Stimulated activated CD4-positive, alpha-beta T cell treated with anti-CD3 and anti-CD28 coated beads, Interleukin-12 subunit alpha, Interleukin-12 subunit beta, amount 100 ng/mL, for 4 hours (primary cell): ENCODE measurements around the gene ADAMTS3.
"Not testable (repeated sequence)": the region's sequence is repeated elsewhere in the genome, so short reads cannot be mapped to it uniquely, and the experiment has no call there.

ENCODE experiments used
- DNase-seq: peaks from one replicate; pipeline ENCODE4 v3.0.0-alpha.2; 2020

ADAMTS3 gene

DNA sequence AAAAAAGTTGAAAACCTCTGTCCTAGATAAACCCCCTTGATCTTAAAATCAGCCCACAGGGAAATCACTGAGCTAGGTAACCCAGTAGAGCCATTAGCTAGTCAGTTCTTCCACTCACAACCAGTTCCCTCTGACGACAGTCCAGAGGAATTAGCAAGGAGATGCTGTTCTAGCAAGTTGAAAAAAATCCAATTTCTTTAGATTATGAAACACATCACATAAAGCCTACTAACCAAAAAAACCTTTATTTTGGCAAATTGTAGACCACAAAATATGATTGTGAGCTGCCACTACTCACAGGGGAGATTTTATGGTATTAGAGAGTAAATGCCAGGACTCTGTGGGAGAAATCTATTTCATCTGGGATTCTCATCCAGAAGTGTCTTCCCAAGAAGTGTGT is 22.6 kb downstream of the ADAMTS3 start:
- DNase-seq = no peak

DNA sequence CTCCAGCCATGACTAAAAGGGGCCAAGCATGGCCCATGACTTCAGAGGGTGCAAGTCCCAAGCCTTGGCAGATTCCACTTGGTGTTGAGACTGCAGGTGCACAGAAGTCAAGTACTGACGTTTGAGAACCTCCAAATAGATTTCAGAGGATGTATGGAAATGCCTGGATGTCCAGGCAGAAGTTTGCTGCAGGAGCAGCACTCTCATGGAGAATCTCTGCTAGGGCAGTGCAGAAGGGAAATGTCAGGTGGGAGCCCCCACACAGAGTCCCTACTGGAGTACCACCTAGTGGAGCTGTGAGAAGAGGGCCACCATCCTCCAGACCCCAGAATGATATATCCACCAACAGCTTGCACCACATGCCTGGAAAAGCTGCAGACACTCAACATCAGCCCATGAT is 28.3 kb downstream of the ADAMTS3 start:
- DNase-seq = not testable (repeated sequence)

DNA sequence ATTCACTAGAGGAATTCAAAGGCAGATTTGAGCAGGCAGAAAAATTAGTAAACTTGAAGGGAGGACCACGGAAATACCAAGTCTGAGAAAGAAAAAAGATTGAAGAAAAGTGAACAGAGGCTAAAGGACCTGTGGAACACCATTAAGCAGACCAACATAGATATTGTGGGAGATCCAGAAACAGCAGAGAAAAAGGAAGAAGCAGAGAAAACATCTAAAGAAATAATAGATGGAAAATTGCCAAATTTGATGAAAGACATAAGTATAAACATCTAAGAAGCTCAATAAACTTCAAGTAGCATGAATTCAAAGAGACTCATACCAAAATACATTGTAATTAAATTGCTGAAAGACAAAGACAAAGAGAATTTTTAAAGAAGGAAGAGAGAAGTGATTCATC is 31.0 kb downstream of the ADAMTS3 start:
- DNase-seq = no peak

DNA sequence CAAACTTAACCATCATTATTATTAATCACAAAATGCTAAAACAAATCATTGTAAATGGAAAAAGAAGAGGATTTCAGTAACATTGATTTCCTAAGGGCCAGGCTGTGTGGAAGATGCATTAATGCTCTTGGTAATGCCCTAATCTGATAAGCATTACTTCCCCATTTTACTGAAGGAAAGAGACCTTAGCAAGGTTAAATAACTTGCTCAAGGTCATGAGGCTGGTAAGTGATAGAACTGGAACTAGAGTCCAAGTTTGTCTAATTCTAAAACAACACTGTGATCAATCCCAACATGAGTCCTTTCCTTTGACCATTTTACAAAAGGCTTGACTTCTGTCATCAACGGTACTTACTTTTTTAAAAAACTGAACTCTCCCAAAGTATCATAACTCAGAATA is 32.6 kb downstream of the ADAMTS3 start:
- DNase-seq = no peak

DNA sequence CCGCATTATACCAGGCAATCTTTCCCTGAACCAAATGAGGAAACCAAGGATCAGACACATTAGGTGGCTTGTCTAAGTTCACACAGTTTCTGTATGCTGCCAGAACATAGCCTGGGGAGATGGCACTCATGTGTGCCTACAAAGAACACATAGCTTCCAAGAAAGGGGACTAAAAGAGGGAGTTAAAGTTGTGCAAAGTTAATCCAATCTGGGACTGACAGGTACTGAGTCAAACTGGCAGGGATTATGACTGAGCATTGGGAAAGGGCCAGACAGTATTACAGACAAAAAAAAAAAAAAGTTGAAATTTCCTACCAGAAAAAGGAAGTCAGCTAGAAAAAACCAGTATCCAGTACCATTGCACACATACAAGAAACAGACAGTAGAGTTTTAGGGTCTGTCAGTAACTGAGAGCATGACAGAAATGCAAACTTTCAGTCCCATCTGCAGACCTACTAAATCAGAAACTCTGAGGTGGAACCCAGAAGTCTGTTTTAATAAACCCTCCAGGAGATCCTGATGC is 37.2 kb downstream of the ADAMTS3 start:
- no peak for DNase-seq

DNA sequence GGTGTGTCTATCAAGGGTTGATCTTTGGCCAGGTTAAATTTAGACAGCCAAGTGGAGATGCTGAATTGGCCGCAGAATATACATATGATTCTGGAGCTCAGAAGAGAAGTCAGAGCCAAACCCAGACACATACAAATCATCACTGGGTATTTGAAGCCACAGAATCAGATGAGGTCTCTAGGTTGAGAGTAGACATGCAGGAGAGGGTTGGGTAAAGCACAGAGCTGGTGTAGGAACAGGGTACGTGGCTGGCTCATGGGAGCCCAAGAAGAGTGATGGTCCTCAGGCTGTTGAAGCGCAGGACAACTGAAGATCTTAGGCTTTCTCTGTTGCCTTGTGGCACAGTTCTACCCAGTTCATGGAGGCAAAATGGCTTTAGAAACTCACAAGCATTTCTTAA is 37.7 kb downstream of the ADAMTS3 start:
- DNase-seq = no peak

DNA sequence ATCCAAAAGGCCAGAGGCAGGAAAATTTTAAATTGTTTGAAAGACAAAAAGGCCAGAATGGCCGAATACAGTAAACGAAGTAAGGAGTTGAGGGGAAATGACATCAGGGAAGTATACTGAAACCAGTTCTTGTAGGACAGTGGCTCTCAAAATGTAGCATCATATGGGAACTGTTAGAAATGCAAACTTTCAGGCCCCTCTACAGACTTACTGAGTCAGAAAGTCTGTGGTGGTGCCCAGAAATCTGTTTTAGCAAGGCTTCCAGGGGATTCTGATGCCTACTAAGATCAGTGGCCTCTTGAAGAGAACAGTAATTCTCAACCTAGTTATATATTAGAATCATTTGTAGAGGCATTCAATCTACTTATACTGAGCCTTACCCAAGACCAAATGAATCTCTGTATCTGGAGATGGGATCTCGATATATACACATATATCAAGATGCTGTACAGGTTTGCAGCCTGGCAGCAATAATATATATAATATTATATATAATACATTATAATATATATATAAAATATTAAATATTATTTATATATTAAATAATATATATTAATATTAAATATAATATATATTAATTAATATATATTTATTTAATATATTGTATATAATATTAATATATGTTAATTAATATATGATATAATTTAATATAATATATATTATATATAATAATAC is 39.7 kb downstream of the ADAMTS3 start:
- no peak for DNase-seq

DNA sequence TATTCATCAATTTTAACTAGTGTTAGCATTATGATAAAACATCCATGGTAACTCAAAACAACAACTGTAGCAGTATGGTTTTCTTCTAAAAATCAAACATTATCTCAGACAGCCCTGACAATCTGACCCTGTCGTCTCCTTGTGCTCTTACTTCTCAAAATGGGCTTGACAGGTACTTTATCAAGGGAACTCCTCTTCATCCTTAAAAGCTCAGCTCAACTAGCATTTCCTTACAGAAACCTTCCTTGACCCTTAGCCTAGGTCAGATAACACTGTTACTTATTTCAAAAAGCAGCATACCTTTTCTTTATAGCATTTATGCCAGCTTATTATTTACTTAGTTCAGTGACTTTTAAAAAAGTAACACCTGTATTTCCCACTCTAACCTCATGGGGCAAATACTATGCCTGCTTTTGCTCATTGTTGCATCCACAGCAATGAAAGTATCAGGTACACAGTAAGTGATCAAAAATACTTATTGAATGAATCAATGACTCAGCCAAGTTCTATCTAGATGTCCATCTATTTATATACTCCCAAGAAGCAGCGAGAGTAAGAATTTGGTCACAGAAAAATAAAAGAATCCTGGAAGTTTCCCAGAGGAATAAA is 41.9 kb downstream of the ADAMTS3 start:
- DNase-seq = no peak

DNA sequence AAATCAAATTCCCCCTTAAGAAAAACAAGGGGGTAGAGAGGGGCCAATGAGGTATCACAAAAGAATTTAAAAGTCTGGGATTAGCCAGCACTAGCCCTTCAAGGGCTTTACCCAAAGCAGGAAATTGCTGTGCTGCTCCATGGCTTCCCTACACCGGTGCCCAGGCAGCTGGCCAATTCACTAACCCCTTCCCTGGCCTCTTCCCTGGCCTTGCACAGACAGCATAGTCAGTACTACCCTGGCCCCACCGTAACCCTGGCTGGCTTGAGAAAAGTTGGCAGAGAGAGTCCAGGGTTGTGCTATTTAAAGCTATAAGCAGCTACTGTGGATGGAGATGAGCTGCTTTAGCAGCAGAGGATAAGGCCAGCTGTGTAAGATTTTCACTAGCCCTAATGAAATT is 43.1 kb downstream of the ADAMTS3 start:
- no peak for DNase-seq

DNA sequence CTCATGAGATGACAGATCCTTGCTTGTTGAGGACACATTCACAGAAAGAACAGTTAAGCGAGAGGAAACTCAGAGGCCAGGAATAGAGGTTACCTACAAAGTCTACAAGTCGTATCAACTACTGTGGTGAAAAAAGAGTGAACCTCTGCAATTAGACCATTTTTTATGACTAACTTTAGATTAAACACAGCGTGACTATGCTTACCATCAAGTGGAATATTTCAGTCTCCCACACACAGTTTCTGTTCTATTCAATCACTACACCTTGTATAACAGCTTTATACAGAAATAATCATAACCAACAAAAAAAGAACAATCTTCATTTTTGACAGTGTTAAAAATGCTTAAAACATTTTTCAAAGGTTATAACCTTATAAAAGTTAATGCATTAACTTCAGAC is 46.6 kb downstream of the ADAMTS3 start:
- DNase-seq = no peak

DNA sequence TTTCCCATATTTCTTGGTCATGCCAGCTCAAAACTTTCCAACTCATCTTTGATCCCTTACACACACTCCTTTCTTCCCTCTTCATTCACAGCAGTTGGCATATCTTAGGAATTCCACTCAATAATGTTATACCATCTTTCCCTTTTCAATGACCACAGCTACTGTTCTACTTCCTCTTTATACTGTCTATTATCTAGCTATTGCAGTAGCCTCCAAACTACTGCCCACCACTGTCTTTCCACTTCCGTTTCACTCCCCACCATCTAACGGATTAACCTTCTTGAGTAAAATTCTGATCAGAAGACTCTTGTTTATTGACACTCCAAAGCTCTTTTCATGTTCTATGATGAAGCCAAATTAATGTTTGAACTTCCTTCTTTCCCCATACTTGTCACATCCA is 55.8 kb downstream of the ADAMTS3 start:
- DNase-seq = no peak

DNA sequence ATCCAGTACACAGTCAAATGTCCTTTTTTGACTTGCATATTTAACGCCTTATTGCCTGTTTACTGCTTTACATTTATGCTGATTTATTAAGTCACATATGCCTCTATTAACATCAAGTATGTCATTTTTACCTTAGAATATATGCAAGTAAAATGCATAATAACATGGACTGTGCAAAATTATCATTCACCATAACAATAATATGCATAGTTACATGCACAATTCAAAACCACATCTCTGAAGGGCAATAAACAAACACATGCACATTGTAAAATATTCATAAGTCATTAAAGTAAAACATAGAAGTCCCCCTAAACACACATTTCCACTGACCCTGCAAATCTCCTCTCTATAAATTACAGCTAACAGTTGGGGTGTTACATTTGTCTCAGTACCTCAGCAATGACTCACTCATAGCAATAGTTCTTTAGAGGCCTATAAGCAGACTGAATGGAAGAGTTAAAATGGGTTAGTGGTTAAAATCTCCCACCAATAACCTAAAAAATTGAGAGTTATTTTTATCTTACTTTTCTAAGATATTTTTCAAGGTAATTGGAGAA is 61.1 kb downstream of the ADAMTS3 start:
- DNase-seq = no peak

DNA sequence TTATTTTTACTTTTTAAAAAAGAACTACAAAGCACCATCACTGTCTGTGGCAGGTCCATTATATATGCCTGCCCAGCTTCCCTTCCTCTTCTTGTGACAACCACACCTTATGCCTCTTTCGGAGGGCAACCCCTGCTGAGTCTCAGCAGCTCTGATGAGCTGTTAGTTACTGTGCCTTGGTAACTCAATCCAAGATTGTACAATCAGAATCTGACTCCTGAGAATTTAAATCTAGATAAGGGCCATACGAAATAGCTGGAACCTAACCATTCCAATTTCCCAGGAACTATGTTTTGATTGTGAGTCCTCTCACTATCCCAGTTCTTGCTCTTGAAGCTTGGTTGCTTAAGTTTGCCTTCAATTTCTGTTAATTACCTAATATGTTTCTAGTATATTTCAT is 61.9 kb downstream of the ADAMTS3 start:
- DNase-seq = no peak

DNA sequence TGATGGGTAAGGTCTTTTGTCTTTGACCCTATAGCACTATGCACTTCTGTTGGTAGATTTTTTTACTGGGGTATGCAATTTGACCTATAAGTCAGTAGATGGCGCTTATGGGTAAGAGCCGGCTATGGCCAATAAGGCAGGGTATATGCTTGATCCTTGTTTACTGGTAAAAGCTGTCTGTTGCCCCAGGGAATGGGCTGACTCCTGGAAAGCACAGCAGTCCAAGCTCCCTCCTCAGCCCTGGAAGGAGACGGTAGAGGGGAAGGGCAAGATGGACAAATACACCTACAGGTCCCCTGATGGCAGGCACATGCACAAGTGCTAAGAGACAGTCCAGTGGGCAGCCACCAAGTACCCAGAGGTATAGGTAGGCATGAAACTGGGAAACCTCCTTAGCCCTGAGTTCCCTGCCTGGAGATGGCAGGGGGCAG is 63.7 kb downstream of the ADAMTS3 start:
- no peak for DNase-seq

DNA sequence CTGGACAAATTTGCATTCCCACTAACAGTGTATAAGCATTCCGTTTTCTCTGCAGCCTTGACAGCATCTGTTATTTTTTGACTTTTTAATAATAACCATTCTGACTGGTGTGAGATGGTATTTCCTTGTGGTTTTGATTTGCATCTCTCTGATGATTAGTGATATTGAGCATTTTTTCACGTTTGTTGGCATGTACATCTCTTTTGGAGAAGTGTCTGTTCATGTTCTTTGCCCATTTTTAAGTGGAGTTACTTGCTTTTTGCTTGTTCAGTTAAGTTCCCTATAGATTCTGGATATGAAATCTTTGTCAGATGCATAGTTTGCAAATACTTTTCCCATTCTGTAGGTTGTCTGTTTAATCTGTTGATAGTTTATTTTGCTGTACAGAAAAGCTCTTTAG is 68.8 kb downstream of the ADAMTS3 start:
- DNase-seq = no peak

DNA sequence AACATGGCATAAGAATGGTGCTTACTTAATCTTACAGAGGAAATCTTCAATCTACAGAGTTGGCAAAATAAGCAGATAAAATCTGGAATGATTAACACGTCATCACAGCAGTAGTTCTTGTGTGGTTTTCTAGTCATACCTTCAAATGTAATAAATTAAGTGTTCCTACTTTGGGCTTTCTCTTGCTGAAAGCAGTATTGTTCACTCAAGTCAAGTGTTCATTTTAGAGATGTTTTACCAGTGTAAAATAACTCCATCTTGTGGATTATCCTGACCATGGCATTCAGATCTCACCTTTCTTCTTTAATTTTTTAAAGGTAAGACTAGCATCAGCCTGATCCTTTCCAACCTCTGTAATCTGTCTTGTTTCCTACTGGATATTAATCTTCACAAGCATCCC is 72.9 kb downstream of the ADAMTS3 start:
- DNase-seq = no peak

DNA sequence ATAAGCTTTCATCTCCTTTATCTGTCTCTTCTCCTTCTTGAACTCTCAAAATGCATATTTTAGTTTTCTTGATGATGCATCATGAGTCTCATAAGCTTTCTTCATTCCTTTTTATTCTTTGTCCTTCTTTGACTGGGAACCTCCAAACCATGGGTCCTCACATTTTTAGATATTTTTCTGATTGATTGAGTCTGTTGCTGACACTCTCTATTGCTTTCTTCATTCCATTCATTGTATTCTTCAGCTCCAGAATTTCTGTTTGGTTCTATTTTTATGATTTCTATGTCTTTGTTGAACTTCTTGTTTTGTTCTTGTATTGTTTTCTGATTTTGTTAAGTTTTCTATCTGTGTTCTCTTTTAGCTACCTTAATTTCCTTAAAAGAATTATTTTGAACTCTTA is 74.9 kb downstream of the ADAMTS3 start:
- DNase-seq = no peak

DNA sequence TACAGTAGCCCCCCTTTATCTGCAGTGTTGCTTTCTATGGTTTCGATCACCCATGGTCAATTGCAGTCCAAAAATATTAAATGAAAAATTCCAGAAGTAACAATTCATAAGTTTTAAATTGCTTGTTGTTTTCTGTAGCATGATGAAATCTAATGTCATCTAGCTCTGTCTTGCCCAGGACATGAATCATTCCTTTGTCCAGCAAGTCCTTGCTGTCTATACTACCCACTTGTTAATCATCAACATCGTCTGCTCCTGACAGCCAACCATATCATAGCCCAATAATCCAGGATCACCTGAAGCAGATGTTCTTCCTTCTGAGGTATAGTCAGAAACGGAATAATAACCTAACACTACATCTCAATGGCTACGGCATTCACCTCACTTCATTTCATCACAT is 79.8 kb downstream of the ADAMTS3 start:
- no peak for DNase-seq

DNA sequence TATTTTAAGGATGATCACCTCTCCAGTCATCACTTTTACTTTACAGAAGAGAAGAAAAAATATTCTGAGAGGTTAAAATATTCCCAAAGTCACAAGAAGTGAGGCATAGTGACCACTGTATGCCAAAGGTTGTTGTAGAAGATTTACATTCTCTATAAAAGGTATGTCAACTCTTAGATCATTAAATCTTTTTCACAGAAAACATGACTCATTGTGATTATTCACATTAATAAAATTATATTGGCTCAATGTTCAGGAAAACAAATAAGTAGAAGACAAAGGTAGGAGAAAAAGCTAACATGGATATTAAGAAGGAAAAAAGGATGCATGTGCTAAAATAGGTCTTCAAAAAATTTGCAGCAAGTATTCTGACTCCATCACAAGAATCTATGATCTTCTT is 82.0 kb downstream of the ADAMTS3 start:
- DNase-seq = no peak

DNA sequence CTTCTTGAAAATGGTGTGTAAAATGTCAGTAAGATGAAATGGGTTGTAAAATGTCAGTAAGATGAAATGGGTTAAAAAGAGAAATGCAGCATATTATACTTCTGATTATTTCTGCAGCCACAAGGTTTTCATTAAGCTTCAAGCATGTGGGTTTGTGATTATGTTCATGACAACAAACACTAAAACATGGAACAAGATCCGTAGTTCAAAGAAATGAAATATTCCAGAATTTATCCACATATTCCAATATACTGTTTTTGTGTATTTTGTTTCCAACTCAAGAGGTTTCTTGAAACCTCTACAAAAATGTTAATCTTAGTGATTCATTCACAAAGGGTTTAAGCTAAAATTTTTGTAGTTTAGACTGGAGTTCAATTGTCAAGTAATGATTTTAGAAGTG is 84.0 kb downstream of the ADAMTS3 start:
- DNase-seq = no peak

DNA sequence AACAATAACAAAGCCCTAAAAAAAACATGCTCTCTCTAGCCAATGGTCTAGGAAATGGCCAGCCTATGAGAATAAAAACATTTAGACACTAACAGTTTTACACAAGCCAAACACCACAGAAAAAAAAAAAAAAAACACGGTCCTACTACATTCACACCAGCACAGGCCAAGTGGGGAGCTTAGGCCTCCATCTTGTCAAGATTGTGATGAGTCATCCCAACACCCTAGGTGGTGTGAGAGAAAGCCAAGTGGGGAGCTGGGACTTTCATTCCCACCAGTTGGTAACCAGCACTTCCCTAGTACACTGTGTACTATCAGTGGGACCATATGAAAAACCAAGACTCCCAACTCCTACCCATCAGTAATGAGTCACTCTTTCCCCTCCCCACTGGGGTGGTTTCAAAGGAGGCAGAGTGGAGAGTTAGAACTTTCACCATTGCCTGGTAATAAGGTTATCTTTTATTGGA is 95.6 kb downstream of the ADAMTS3 start:
- DNase-seq = no peak

DNA sequence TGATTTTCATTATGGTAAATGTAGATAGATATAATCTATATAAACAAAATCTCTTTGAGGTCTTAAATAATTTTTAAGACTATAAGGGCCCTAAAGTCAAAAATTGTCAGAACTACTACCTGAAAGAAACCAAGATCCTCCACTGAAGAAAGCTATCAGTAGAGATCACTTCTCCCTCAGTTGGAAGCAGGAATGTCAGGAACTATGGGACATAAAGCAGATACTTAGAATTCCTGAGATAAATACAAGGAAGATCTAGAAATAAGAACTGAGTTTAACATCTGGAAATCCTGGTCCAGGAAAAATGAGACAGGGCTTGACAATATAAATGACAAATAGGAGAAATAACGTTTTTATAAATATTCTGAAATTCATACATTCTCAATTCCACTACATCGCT is 97.2 kb downstream of the ADAMTS3 start:
- DNase-seq = no peak

DNA sequence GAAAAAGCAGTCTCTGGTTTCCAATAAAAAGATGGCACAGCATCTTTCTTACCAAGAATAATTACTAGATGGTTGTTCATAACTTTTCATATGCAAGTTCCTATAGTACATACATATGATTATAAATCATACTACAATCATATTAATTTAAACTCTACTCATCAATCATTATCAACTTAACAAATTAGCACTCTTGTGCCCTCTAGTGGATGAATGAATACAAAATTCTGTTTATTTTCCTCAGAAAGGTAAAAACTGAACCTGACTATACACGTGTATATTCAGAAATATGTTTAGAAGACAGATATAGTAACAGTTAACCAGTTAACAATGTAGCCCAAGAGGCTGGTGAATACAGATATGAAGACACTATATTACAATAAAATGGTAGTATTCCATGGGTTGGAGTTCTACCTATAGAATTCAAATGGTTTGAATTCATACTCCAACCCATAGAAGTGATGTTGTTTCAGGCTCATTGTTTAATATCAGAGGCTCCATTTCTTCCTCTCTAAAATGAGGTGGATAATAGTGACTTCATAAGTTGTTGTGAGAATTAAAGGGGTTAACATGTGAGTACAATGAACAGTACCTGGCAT is 100.0 kb downstream of the ADAMTS3 start:
- no peak for DNase-seq

DNA sequence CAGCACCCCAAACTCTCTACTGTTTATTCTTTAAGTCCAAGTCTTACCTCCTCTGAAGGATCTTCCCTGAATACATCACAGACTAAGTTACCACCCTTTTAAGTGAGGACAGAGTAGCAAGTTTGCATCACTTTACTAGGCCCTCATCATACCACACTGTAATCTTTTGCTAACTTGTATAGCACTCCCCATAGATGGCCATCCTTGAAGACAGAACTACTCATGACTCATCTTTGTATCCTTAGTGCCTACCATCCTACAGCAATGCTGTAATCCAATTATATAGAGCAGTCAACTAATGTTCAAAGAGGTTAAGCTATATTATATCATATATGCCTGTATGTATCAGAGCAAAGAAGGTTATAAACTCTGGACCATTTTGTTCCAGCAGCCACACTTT is 101.4 kb downstream of the ADAMTS3 start:
- DNase-seq = no peak
